Right renal cortex interstitium (tissue), 3 donors: ENCODE data around the gene NOTCH4. TPM values are rescaled to one million over a fixed set of nuclear protein-coding genes. Genes with fewer than 3 reads are reported as not detected.

Experiments used
- DNase-seq, 3 donors: peaks; one replicate each; pipeline ENCODE4 v3.0.0-alpha.2; 2013; ENCODE audit warnings: low read depth in 3 of 3, low spot score in 2 of 3
- polyA plus RNA-seq, 3 donors: library from polyadenylated mRNA; unstranded; fragments of 120-200 nt; gene quantifications; one replicate each; pipeline ENCODE4 v1.2.1, GENCODE V29; 2013; ENCODE audit not compliant: insufficient read length in 3 of 3

NOTCH4 gene
- polyA plus RNA-seq, 3 donors = 13.2 to 16.5 (median 14.1) TPM

DNA sequence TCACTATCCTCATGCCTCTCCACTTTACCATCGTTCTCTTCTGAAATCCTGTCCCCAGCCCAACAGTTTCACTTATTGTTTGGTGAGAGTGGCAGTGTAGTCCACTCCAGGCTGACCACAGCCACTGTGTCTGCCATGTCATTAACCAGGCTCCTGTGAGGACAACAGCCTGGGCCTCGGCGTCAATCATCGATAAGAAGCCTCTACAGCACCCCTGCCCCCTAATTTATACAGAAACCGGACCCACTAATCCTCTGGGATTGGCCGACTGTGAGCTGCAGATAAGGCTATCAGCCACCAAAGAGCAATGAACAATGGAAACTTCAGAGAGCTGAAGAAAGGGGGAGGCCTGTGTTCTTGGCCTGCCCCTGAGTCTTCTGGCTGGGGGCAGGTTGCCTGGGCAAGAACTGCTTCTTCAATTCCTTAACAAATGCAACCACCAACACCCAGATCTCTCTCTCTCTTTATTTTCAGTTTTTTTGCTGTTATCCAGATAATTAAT is 56.1 kb downstream of the NOTCH4 start:
- no peak for DNase-seq

DNA sequence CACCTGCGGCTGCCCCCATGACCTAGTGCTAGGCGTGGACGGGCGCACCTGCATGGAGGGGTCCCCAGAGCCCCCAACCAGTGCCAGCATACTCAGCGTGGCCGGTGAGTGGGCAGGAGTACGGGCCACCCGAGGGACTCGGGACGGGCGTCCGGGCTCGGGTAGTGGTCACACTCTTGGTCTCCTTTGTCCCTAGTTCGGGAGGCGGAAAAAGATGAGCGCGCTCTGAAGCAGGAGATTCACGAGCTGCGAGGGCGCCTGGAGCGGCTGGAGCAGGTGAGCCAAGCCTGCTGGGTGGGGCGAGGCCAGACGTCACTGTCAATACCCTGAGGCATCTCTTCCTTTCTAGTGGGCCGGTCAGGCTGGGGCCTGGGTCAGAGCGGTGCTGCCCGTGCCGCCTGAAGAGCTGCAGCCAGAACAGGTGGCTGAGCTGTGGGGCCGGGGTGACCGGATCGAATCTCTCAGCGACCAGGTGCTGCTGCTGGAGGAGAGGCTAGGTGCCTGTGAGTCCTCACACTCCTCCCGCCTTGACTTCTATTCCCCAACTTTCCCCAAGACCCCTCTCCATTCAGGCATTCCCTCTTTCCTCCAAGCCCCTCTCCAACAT is 56.6 kb downstream of the NOTCH4 start:
- no peak for DNase-seq

DNA sequence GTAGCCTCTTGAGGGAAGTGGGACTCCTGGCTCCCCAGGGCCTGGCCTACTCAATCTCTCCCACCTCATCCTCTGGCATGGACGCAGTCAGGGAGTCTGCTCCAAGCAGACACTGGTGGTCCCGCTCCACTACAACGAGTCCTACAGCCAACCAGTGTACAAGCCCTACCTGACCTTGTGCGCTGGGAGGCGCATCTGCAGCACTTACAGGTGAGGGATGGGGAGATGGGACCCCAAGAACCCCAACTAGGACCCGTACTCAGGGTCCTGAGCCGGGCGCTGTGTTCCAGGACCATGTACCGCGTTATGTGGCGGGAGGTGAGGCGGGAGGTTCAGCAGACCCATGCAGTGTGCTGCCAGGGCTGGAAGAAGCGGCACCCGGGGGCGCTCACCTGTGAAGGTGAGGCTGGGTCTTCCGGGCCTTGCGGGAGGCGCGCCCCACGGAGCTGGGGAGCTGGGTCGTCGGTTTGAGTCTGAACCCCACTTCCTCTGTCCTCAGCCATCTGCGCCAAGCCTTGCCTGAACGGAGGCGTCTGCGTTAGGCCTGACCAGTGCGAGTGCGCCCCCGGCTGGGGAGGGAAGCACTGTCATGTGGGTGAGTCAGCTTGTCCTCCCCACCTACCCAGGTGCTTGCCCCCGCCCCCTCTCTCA is 57.3 kb downstream of the NOTCH4 start:
- no peak for DNase-seq

DNA sequence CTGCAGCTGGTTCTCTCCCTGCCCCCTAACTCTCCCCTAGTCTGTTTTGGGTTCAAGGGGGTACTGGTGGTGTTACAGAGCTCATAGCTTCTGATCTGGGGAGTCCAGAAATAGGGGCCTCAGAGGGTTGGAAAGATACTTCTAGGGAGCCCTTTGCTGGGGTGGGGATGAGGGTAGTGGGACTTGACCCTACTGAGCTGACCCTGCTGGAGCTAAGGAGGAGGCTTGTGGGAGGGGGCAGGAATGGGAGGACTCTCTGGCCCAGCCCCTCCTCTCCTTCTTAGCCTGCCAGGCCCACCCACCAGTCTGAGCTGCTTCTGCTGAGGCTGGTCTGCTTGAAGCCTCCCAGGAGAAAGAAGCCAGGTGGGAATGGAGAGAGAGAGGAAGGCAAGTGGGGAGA is 59.6 kb downstream of the NOTCH4 start, which contains the start of gene EGFL8:
Gene EGFL8, plus strand, starts transcription at position 301 of the 400 bp plus-strand sequence. CDS start 1,571 bp downstream, outside the sequence.
- DNase-seq = no peak

DNA sequence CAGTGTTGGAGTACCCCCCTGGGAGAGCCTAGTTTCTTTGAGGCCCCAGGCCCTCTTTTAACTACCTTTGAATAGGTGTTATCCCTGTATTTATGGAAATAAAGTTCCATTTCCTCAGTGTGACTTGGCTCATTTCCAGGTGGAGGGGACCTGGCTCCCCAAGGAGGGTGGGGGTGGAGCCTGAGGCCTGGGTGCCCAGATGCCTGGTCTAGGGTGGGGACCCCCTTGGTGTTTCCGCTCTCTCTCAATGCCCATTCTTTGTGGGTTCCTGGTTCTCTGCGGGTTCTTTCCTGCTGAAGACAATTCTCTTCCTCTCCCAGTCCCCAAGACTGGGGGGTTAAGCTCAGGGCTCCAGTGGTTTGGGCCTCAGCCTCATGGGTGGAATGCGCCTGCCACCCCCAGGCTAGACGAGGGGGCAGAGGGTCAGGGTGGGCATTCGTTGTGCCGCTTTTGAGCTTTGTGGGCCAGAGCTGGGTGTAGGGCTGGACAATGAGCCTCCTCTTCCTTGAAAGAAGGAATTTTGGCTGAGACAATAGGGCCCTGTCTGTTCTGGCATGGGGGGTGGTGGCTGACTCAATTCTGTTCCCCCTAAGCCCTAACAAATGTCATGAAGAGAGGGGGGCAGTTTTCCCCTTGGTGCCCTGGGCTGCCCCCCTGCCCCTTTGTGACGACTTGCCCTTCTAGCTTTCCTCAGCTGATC is 60.2 kb downstream of the NOTCH4 start:
- no peak for DNase-seq

DNA sequence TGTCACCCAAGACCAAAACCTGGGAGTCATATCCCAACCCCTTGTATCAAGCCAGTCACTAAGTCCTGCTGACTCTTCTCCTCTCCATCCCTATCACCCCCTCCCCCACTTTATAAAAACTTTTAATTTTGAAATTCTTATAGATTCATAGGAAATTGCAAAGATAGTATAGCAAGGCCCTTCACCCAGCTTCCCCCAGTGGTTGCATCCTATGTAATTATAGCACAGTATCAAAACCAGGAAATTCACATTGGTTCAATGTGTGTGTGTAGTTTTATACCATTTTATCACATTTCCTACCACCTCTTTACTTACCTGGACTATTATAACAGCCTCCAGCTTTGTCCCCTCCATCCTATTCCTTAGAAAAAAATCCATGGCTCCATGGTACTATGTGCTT is 65.8 kb downstream of the NOTCH4 start:
- DNase-seq = no peak

DNA sequence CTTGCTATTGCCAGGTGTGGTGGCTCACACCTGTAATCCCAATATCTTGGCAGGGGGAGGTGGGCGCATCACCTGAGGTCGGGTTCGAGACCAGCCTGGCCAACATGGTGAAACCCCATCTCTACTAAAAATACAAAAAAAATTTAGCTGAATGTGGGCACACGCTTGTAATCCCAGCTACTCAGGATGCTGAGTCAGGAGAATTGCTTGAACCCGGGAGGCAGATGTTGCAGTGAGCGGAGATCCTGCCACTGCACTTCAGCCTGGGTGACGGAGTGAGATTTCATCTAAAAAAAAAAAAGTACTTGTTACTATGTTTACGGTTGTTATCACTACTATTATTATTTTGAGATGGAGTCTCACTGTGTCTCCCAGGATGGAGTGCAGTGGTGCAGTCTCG is 67.0 kb downstream of the NOTCH4 start:
- no peak for DNase-seq

DNA sequence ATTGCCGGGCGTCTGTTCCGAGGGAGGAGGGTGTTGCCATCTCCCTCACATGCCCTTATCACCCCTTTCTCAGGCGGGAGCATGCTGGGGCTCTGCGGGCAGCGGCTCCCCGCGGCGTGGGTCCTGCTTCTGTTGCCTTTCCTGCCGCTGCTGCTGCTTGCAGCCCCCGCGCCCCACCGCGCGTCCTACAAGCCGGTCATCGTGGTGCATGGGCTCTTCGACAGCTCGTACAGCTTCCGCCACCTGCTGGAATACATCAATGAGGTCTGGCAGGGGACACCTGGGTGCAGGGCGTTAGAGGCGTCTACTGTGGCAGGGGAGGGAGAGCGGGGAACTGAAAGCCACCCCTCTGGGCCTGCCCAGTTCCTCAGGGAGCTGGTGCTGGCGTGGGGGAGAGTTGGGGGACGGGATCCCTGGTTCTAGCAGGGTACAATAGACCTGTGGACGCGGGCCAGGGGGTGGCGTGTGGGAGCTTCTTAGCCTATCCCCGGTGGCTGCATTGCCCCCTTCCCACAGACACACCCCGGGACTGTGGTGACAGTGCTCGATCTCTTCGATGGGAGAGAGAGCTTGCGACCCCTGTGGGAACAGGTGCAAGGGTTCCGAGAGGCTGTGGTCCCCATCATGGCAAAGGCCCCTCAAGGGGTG is 69.2 kb downstream of the NOTCH4 start:
- DNase-seq = no peak

DNA sequence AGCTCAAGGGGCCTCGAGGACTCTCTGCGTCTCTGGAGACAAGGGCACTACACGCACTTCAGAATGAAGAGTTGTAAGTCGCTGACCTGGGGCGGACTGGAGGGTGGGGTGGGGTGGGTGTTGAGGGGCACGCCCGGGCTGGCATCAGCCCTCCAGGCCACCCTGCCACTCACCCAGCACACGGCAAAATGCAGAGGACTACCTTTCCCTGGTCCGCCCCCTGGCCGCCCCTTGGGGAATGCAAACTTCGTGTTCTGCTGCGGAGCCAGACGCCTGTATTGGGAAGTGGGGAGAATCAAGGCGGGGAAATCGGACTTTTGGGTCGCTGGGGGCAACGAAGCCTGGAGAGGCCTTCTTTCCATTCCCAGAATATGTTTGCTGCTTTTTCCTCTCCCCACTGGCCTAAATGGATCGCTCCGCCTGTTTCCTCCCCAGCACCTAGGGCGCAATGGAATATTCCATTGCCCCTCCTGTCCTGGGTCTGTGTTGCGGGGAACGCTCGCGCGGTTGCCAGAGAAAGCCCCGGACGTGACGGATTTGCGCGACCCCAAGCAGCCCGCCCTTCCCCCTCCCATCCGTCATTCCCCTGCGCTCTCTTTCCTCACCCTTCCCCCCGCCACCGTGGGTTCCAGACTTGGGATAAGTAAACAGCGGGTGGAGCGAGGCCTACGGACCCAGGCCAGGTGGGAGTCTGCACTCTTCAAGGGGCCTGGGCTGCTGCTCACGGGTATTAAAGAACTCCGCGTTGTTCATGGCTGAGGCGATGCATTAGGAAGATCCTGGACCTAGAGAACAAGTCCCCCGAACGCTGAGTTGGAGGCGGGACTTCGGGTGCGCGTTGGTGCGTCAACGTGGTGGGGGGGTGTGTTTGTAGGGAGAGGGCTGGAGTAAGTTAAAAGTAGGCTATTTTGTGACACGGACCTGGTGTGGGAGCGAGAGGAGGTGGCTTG is 70.0 kb downstream of the NOTCH4 start, which contains the start of gene PPT2:
Gene PPT2, plus strand, starts transcription at position 578 of the 950 bp plus-strand sequence. CDS start 454 bp downstream, outside the sequence.
- peak; percentile 88 to 91 (median 89) for DNase-seq

DNA sequence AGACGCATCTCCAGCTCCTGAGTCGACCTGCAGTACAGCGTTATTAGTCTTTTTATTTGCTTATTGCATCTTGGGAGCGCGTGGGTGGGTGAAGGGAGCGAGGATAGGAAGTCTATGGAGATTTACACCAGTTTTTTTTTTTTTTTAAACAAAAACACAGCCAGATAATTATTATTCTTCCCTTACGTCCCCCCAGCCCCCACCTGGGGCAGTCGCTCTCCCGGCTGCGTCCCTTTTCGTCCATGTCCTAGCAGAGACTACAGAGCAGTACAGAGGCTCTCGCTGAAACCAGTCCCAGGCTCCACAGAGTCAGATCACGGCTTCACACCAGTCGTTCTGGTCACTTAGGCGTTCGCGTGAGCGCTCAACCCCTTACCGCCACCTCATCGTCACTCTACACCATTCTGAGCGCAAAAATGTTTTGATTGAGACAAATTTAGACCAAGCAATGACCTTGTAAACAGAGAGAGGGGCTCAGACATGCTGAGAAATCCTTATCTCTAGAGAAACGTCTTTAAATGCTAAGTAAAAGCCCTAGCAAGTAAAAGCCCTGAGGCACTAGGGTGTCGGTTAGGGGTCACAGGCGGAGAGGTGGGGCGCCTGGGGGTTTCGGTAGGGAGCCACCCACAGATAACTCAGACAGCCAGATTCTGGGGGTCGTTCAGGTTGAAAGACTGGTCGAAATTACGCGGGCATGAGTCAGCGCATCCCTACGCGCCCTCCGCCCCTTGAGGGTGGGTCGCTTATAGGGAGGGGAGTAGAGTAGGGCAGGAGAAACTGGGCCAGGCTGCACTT is 70.9 kb downstream of the NOTCH4 start:
- DNase-seq = no peak

DNA sequence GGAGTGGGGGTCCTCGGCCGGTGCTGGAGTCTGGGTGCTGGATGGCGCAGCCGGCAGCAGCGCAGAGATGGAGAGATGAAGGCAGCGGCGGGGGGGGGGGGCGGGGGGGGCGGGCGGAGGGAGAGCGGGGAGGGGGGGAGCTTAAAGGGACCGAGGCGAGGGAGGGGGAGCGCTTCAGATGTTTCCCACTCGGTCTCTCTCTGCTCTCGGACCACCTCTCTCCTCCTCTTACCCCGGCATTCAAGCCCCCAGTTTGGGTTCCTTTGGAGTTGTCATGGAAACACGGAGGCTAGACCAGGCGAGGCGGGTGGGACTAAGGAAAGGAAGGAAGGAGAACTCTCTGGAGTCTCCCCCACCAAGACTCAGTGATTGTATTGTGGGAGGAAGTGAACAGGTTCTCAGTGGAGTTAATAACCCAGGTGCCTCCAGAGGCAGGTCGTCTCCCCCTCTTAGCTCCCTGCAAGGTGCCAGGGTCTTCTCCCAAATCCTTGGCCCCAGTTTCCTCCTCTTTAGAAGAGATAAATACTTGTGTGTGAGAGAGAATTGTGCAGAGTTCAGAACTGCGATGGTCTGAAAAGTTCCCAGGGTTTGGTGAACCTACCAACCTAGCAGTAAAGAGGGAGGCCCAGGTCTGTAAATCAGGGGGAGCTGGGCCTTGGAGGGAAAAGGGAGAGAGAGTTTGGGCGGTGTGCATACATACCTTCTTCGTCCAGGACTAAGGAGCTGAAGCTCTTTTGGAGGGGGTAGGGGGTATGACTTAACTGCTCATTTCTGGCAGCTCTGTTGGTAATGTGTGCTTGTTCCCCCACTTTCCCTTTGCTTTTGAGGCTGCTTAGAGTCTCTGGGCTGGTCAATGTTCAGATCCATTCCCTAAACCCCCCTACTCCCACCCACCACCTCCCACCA is 71.8 kb downstream of the NOTCH4 start, which contains the start of gene PRRT1:
Gene PRRT1, minus strand, starts transcription at position 77 of the 906 bp plus-strand sequence. CDS start 112 bp downstream, outside the sequence.
- no peak for DNase-seq

DNA sequence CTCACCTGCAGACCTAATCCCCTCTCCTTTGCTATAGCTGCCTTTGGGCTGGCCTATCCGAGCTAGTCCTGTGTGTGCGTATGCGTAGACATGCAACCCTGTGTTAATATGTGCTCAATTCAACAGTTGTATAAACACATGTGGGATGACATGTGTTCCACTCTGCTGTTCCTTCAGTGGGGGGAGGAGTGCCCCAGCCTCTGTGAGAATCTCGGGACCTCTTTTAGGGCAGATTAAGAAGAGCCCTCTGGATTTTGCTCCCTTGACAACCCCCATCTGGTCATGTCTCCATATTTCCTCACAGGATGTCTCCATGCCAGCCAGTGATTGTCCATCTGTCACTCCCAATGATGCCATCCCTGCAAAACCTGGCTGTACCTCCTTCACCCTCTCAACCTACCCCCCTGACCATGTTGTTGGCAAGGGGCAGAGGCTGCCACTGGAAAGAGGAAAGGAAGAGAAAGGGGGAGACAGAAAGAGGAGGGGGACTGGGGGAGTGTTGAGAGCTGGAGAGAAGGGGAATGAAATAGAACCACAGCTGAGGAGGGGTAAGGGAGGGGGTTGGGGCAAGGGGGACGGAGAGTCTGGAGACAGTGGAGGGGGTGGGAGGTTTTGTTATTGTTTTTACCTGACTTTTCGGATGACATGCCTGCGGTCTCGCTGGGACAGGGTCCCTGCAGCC is 72.5 kb downstream of the NOTCH4 start:
- no peak for DNase-seq

DNA sequence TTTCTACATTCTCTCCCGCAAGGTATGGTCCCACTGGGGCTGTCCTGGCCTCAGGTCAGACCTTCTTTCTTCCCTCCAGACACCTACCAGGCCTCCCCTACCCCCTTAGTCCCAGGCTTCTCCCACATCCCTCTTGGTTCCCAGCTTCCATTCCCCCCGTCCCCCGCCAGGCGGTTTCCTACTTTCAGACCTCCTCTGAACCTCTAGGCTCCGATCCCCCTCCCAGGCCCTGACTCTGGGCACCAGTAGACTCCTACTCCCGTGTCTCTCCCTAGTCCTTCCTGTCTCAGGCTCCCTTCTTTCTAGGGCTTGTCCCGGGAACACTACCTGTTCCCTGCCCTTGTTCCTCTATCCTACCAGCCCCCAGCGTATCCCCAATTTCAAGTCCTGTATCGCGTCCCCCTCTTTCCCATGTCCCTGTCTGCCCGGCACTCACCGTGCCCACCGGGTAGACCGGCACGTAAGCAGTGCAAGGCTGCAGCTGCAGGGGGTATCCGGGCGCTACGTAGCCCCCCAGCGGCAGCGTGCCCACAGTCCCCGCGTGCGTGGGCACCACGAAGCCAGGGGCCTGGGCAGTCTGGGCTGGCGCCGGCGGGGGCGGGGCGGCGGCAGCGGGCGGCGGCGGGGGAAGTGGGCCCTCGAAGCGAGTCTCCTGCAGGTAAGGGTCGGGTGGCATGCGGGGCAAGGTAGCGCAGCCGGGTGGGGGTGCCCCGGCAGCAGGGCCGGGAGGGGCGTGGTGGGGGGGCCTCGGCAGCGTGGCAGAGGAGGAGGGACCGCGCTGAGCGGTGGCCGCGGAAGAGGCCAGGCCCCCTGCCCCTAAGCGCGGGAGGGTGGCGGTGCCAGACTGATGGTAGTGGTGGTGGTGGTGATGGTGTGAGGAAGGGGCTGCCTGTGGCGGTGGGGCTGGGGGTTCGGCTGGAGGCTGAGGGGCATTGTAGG is 73.7 kb downstream of the NOTCH4 start:
- DNase-seq = no peak

DNA sequence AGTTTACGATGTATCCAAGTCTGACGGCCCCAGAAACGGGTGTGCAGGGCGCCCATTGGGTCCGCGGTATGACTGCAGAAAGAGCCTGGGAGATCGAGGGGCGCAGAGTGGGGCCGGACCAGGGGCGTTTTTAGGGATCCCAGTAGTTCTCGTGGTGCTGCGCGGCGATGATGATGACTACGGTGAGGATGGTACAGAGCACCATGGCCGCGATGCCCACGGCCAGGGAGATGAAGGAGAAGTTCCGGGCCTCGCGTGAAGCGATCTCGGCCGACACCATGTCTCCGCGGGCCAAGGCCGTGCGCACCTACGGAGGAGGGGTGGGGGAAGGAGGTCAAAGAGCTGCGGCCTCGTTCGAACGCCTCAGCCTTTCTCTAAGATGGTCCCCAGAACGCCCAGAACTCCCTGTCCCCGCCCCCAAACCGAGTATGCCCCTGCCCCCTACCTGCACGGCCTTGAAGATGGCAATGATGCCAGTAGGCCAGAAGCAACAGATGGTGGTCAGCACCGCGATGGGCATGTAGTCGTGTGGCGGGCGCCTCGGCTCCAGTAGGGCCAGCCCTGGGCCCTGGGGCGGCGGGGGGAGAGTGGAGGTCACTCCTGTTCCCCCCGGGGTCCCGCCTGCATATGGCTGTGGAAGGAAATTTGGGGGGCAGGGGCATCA is 74.6 kb downstream of the NOTCH4 start:
- no peak for DNase-seq

DNA sequence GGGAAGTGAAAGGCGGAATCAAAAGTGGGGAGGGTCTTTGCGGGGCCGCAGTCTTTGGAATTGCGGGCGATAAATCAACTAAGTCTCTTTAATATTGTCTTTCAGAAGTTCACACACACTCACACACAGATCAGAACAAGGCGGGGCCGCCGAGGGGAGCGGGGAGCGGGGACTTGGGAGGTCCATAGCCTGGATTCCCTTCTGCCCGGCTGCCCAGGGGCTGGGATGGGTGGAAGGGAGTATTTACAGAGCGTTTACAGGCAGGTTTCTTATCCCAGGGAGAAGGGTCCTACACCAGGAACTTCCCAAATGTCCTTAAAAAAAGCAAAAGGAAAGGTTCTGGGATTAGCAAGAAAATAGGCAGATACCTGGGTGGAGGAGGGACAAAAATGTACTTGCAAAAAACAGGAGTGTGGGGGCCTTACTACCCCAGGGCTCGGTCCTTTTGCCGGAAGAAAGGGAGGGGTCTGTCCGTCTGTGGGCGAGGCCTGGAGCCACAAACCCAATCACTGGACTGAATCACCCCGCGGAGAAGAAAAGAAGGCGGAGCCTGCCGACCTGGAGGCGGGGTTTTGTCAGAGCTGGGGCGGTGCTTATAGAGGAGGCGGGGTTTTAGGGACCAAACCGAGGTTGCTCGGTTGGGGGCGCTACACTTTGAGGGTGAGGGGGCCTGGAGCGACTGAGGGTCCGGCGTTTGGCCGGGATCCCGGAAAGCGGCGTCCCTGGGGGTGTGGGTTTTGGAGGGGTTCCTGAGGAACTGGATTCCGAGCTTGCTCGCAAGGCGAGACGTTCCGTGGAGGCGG is 75.4 kb downstream of the NOTCH4 start:
- DNase-seq = peak in 1 of 3 donors; percentile 61
